SK-N-SH (cell line): ENCODE results near the gene ABI3.

Experiments
- EZH2phosphoT487 ChIP-seq: fragments of 200-600 bp; sonication (generic); IDR thresholded peaks from 2 replicates; pipeline ENCODE4 v1.6.1; 2017; ENCODE audit warnings: low read depth, mixed run types, mild to moderate bottlenecking, antibody characterized with exemption, moderate library complexity, borderline replicate concordance
- FOXJ3 ChIP-seq: sonication (generic); formaldehyde crosslinking; IDR thresholded peaks from 2 replicates; pipeline ENCODE4 v1.5.1; 2020; ENCODE audit warnings: mild to moderate bottlenecking, missing genetic modification reagents
- FOXM1 ChIP-seq: IDR thresholded peaks from 2 replicates; pipeline ENCODE4 v1.4.0; 2012; ENCODE audit warnings: low read depth, mild to moderate bottlenecking
- MXI1 ChIP-seq: IDR thresholded peaks from 2 replicates; pipeline ENCODE4 v1.6.1; 2012; ENCODE audit warnings: mild to moderate bottlenecking, low read depth, low read length, improper control_type of control experiment
- RAD21 ChIP-seq: IDR thresholded peaks from 2 replicates; pipeline ENCODE4 v1.6.1; 2012; ENCODE audit warnings: mild to moderate bottlenecking, low read length
- REST ChIP-seq: IDR thresholded peaks from 2 replicates; pipeline ENCODE4 v1.6.1; 2012; ENCODE audit warnings: mild to moderate bottlenecking, low read depth, low read length, moderate library complexity
- RFX5 ChIP-seq: IDR thresholded peaks from 2 replicates; pipeline ENCODE4 v1.6.1; 2012; ENCODE audit warnings: mild to moderate bottlenecking, improper control_type of control experiment, low read length
- RXRA ChIP-seq: IDR thresholded peaks from 2 replicates; pipeline ENCODE4 v1.4.0; 2012; ENCODE audit warnings: low read depth, mild to moderate bottlenecking, borderline replicate concordance
- SIN3A ChIP-seq: IDR thresholded peaks from 2 replicates; pipeline ENCODE4 v1.6.1; 2012; ENCODE audit warnings: low read depth, mild to moderate bottlenecking, low read length, moderate library complexity, borderline replicate concordance
- SMC3 ChIP-seq: IDR thresholded peaks from 2 replicates; pipeline ENCODE4 v1.6.1; 2012; ENCODE audit warnings: low read depth, low read length, improper control_type of control experiment
- TEAD4 ChIP-seq: IDR thresholded peaks from 2 replicates; pipeline ENCODE4 v1.4.0; 2012; ENCODE audit warnings: mild to moderate bottlenecking, borderline replicate concordance; ENCODE audit not compliant: insufficient read depth
- TF ChIP-seq, protein P1 (sequence below): IDR thresholded peaks from 2 replicates; pipeline ENCODE4 v1.4.0; 2012; ENCODE audit warnings: low read depth, borderline replicate concordance
- TF ChIP-seq, protein P2 (sequence below): fragments of 200-600 bp; sonication (generic); IDR thresholded peaks from 2 replicates; pipeline ENCODE4 v1.6.1; 2017; ENCODE audit warnings: antibody characterized with exemption, mild to moderate bottlenecking, moderate library complexity
- TF ChIP-seq, protein P3 (sequence below): fragments of 150-350 bp; IDR thresholded peaks from 2 replicates; pipeline ENCODE4 v1.6.1; 2016; ENCODE audit warnings: mild to moderate bottlenecking, low read depth, low read length

GRCh38 chr17:49267912-49268311, 57.4 kb downstream of the ABI3 start:
- no peak for TF ChIP-seq REST
- no peak for TF ChIP-seq FOXM1
- TF ChIP-seq, protein P1, sequence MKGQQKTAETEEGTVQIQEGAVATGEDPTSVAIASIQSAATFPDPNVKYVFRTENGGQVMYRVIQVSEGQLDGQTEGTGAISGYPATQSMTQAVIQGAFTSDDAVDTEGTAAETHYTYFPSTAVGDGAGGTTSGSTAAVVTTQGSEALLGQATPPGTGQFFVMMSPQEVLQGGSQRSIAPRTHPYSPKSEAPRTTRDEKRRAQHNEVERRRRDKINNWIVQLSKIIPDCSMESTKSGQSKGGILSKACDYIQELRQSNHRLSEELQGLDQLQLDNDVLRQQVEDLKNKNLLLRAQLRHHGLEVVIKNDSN, result no peak
- TF ChIP-seq, protein P2, sequence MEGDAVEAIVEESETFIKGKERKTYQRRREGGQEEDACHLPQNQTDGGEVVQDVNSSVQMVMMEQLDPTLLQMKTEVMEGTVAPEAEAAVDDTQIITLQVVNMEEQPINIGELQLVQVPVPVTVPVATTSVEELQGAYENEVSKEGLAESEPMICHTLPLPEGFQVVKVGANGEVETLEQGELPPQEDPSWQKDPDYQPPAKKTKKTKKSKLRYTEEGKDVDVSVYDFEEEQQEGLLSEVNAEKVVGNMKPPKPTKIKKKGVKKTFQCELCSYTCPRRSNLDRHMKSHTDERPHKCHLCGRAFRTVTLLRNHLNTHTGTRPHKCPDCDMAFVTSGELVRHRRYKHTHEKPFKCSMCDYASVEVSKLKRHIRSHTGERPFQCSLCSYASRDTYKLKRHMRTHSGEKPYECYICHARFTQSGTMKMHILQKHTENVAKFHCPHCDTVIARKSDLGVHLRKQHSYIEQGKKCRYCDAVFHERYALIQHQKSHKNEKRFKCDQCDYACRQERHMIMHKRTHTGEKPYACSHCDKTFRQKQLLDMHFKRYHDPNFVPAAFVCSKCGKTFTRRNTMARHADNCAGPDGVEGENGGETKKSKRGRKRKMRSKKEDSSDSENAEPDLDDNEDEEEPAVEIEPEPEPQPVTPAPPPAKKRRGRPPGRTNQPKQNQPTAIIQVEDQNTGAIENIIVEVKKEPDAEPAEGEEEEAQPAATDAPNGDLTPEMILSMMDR, result no peak
- no peak for TF ChIP-seq RXRA
- TF ChIP-seq SIN3A, result no peak
- TF ChIP-seq EZH2phosphoT487, result no peak
- TF ChIP-seq SMC3, result no peak
- TF ChIP-seq MXI1, result no peak
- no peak for TF ChIP-seq FOXJ3 (CRISPR knock-in tag)
- TF ChIP-seq RAD21, result no peak
- TF ChIP-seq RFX5, result no peak
- no peak for TF ChIP-seq TEAD4
- TF ChIP-seq, protein P3, sequence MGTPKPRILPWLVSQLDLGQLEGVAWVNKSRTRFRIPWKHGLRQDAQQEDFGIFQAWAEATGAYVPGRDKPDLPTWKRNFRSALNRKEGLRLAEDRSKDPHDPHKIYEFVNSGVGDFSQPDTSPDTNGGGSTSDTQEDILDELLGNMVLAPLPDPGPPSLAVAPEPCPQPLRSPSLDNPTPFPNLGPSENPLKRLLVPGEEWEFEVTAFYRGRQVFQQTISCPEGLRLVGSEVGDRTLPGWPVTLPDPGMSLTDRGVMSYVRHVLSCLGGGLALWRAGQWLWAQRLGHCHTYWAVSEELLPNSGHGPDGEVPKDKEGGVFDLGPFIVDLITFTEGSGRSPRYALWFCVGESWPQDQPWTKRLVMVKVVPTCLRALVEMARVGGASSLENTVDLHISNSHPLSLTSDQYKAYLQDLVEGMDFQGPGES, result no peak
